PFSK-1 (cell line): ENCODE measurements around the gene SLC5A3.

Source experiments
- FOXP2 ChIP-seq: optimal IDR thresholded peaks from 2 replicates; pipeline ENCODE3; 2011; ENCODE audit warnings: borderline replicate concordance, control low read depth, inconsistent platforms; ENCODE audit not compliant: insufficient read depth; ENCODE audit errors: extremely low read length, extremely low read depth
- POLR2AphosphoS5 ChIP-seq: IDR thresholded peaks from 2 replicates; pipeline ENCODE4 v1.6.1; 2012; ENCODE audit warnings: low read depth, mild to moderate bottlenecking, control low read depth, low read length, moderate library complexity
- SIN3A ChIP-seq: IDR thresholded peaks from 2 replicates; pipeline ENCODE4 v1.6.1; 2012; ENCODE audit warnings: mild to moderate bottlenecking, low read length, moderate library complexity, borderline replicate concordance; ENCODE audit not compliant: insufficient read depth
- TAF1 ChIP-seq: IDR thresholded peaks from 2 replicates; pipeline ENCODE4 v1.6.1; 2012; ENCODE audit warnings: low read length, control low read depth, borderline replicate concordance; ENCODE audit not compliant: insufficient read depth
- TF ChIP-seq, protein P1 (sequence below), 2 experiments: IDR thresholded peaks; 2 replicates each; pipeline versions ENCODE4 v1.6.1 to v1.8.0; 2011 to 2012; ENCODE audit warnings: low read depth in 2 of 2, low read length in 2 of 2, control low read depth in 1 of 2, inconsistent platforms in 1 of 2, mild to moderate bottlenecking in 1 of 2, moderate library complexity in 1 of 2; ENCODE audit not compliant: insufficient read depth in 1 of 2

The SLC5A3 gene

DNA sequence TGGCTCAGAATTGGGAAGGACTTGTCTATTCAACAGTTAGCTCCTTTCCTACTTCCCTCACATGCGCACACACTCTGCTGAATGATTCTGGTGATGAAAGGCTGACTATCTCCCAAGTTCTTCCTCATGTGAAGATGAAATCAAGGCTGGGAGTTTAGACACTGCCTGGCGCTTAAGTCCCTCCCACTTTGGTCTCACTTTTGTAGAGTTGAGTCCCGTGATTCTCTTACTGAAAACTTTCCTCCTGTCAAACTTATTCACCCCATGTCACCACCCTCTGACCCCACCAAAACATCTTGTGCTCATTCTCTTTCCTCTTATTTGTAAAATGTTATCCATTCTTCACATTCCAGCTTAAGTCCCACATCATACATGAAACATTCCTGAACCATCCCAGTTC, 8.4 kb upstream of the SLC5A3 start:
- TF ChIP-seq FOXP2 (no peak), POLR2AphosphoS5 (no peak), TAF1 (no peak), SIN3A (no peak)
- TF ChIP-seq, protein P1, sequence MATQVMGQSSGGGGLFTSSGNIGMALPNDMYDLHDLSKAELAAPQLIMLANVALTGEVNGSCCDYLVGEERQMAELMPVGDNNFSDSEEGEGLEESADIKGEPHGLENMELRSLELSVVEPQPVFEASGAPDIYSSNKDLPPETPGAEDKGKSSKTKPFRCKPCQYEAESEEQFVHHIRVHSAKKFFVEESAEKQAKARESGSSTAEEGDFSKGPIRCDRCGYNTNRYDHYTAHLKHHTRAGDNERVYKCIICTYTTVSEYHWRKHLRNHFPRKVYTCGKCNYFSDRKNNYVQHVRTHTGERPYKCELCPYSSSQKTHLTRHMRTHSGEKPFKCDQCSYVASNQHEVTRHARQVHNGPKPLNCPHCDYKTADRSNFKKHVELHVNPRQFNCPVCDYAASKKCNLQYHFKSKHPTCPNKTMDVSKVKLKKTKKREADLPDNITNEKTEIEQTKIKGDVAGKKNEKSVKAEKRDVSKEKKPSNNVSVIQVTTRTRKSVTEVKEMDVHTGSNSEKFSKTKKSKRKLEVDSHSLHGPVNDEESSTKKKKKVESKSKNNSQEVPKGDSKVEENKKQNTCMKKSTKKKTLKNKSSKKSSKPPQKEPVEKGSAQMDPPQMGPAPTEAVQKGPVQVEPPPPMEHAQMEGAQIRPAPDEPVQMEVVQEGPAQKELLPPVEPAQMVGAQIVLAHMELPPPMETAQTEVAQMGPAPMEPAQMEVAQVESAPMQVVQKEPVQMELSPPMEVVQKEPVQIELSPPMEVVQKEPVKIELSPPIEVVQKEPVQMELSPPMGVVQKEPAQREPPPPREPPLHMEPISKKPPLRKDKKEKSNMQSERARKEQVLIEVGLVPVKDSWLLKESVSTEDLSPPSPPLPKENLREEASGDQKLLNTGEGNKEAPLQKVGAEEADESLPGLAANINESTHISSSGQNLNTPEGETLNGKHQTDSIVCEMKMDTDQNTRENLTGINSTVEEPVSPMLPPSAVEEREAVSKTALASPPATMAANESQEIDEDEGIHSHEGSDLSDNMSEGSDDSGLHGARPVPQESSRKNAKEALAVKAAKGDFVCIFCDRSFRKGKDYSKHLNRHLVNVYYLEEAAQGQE (IDR thresholded peaks at IDR 0.05; ENCODE audit: insufficient read depth in 1 of 2, low read depth in 2 of 2, low read length in 2 of 2) = no peak

DNA sequence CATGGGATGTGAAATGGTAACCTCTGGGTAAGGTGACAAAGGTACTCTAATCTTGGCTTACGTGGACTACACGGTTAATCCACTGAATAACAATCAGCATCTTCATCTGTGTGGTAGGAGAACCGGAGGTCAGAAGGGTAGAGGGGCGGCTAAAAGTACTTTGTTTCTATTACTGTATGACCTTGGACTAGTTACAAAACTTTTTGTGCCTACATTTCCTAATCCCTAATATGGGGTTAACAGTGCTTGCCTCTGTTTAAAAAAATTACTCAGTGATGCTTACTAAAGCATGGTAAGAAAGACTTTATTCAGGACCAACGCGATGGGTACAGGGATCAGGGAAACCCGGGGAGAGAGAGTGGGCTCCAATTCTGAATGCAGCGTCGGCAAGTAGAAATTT, 1.7 kb upstream of the SLC5A3 start:
- TF ChIP-seq TAF1 (no peak), POLR2AphosphoS5 (no peak), FOXP2 (no peak), SIN3A (no peak)
- TF ChIP-seq, protein P1 (IDR thresholded peaks at IDR 0.05; ENCODE audit: insufficient read depth in 1 of 2, low read depth in 2 of 2, low read length in 2 of 2) = no peak

DNA sequence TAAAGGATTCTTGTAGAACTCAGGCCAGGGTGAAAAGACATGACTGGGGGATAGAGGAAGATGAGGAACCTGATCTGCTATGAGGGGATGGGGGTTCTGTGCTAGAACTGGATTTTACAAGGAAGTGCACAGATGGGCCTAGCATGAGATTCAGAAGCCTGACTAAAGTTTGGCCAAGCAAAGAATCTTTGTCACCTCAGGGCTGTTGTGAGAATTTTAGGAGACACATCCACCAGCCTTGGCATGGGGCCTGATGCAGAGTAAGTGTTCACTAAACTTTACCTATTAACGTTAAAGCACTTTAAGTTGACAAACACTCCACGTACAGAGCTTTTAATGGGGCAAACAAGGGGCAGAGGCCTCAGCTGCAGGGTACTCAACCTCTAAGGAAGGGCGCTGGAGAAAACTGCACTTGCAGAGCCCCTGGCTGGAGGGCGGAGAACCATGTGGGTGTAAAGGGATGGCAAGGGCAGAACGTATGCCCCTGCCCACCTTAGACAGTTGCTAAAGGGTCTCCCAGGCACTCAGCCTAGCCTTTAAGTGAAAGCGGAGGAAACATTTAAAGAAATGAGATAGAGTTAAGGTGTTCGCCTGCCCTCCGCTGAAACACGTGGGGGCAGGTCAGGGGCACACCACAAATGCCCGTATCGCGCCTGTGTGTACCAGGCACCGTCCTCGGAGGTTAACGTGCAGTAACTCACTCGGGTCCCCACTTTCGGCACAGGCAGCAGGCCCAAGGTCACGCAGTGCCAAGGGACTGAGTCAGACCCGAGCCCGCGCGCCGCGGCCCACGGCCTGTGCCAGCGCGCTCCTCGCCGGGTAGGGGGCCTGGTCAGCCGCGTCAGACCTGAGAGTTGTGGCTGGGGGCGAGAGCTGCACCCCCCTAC, 990 bp upstream of the SLC5A3 start:
- TF ChIP-seq, protein P1 (IDR thresholded peaks at IDR 0.05; ENCODE audit: insufficient read depth in 1 of 2, low read depth in 2 of 2, low read length in 2 of 2) = no peak
- TF ChIP-seq POLR2AphosphoS5 (no peak), TAF1 (no peak), FOXP2 (no peak), SIN3A (no peak)

DNA sequence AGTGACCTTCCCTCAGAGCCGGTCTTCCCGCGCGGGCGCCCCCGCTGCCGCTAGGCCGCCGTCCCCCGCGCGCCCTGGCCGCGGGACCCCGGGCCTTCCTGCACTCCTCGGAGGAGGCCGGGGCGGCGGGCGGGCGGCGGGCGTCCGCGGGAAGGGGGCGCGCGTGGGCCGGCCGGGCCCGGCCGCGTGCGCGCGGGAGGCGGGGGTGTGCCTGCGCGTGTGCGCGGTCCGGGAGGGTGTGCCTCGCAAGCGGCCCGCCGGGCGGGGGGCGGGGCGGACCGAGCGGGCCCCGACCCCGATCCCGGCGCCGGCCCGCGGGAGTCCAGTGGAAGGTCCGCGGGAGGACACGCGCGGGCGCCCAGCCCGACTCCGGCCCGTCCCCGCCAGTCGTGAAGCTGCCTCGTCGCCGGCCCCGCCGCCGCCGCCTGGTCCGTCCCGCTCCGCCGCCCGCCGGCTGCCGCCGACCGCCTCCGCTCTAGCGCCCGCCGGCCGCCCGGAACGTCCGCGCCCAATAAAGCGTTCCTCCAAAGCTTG, 438 bp downstream of the SLC5A3 start:
- TF ChIP-seq SIN3A = no peak
- TF ChIP-seq, protein P1 (IDR thresholded peaks at IDR 0.05; ENCODE audit: insufficient read depth in 1 of 2, low read depth in 2 of 2, low read length in 2 of 2) = no peak
- TF ChIP-seq POLR2AphosphoS5 = no peak
- no peak for TF ChIP-seq TAF1
- no peak for TF ChIP-seq FOXP2
